ENCODE results near the gene WTIP. TPM values are rescaled to one million over a fixed set of nuclear protein-coding genes. Genes with fewer than 3 reads are reported as not detected.
"Not testable (repeated sequence)": the region's sequence is repeated elsewhere in the genome, so short reads cannot be mapped to it uniquely, and the experiment has no call there.

WTIP gene
- total RNA-seq, 1 donor from 2014 or later: 24.0 TPM

DNA sequence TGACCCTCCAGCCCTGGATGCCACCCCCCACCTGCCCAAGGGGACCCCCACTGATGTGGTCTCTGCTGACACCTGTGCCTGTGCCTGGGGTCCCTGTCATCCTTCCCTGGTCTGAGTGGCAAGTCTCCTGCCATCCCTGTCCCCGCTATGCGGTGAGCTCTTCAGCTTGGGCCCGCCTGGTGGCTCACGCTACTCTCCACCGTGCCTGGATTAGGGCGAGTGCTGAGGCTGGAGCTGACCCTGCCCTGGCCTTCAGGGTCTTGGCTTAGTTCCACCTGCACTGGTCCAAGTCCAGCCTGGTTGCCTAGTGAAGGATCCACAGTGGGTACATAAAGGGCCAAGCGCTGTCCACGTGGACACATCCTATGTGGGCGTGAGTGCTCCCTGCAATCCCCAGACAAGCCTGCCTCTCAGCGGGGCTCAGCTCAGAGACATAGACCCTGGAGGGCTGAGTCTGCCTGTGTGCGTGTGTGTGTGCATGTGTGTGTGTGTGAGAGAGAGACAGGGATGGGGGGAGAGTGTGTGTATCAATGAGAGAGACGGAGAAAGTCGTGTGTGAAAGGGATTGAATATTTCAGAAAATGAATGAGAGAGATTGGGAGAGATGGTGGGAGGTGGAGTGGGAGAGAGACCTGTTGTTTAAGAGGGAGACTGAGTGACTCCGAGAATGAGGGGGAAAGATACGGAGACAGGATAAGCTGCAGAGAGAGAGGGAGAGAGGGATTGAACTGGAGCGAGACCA is 22.1 kb downstream of the WTIP start:
- DNase-seq (ENCODE audit: low read depth in 2 of 2): no peak

DNA sequence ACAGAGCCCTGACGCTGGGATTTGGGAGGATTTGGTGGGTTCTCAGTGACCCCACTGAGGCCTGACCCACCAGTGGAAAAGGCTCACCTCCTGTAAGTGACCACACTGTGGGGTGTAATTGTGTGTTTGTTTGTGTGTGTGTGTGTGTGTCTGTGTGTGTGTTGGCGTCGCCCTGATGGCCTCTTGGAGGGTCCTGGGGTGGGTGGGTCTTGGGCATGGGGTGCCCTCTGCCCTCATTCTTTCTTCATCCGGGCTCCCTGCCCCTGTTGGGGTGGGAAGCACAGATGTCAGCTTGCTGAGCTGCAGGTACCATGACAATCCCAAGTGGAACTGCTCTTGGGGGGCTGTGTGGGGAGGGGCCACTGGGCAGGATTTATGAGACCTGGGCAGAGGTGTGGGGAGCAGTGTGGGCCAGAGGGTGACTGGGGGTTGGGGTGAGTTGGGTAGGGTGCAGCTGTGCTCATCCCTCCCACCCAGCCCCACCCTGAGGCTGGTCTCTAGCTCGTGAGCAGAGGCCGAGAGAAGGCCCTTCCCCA is 22.8 kb downstream of the WTIP start:
- no peak for DNase-seq (ENCODE audit: low read depth in 2 of 2)

DNA sequence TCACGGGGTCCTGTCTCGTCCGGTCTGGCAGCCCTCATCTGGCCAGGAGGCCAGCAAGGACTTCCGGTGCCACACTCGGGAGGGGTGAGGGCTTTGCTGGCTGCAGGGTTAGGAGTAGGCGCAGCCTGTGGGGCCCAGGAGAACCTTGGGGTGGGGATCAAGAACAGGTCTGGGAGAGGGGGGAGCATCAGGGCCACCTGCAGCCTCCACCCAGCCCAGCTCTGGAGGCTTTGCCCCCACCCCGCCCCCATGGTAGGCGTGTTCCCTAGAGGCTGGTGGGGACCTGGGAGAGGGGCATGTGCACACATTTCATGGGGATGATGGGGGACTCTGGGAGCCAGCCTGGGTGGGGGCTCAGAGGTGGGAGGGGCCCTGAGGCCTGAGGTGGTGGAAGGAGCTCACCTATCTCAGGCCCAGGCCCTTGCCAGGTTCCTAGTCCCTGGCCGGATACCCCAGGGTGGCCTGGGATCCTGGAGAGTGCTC is 23.3 kb downstream of the WTIP start:
- DNase-seq (ENCODE audit: low read depth in 2 of 2): no peak

DNA sequence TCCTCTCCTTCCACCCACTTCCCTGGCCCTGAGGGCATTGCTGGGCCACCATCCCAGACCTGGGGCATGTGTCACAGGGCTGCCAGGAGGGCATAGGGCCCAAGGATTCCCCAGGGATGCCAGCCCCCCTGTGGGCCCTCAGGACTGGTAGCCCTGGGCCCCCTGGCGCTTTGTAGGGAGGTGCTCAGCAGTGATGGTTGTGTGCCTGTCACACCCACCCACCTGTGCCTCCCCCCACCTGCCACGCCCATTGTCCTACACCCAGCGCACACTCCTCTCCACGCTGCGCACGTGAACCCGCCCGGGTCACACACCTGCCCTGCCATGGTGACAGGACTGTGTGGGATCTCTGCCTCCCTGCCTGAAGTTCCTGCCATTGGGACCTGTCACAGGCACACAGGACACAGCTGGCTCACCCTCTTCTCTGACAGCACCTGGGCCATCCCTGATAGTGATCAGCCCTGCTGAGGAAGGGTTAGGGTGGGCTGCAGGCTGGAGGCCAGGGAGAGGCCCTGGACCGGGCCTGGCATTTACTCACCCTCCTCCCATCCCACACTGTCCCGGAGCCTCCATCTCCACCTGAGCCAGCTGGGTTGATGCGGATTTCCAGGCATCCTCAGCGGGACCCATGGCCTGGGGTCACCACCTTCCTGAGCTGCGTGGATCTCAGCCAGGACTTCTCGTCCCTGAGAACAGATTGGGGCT is 23.9 kb downstream of the WTIP start:
- no peak for DNase-seq (ENCODE audit: low read depth in 2 of 2)

DNA sequence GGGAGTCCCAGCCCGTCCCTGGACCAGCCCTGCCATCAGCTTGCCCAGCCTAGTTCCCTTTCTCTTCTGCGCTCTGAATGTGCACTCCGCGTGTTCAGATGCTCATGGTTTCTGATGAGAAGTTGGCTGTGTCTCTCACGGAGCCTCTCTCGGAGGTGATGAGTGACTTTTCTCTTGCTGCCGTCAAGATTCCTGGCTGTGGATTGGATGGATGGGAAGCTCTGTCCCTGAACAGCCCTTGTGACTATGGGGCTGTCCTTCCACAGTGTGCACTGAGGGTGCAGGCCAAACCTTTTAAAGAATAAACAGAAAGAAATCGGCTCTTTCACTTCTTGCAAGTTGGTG is 24.4 kb downstream of the WTIP start:
- no peak for DNase-seq (ENCODE audit: low read depth in 2 of 2)

DNA sequence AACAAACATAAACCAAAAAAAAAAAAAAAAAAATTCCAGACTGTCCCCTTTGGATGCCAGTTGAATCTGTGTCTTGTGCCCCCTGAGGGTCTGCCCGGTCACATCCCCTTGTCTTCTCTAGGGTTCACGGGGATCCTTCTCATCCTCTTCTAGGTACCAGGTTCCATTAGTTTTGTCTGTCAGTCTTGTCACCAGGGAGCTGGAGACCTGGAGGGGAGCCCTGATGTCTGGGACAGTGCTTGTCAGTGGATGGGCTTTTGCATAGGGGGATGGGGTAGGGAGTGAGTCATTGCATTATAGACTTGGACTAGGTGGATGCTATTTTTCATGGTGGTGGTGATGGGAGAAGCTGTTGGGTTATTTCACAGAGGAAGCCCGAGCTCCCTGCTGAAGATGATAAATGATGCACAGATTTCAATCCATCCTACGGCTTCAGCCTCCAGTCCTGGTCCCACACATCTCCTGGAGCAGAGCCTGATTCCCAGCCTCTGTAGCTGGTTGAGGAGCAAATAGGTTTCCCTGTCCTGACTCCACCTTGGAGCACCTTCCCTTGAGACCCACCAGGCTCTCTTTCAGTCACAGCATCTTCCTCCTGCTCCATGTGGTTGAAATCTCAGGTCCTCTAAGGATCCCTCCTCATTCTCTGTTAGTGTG is 26.0 kb downstream of the WTIP start:
- DNase-seq (ENCODE audit: low read depth in 2 of 2): no peak

DNA sequence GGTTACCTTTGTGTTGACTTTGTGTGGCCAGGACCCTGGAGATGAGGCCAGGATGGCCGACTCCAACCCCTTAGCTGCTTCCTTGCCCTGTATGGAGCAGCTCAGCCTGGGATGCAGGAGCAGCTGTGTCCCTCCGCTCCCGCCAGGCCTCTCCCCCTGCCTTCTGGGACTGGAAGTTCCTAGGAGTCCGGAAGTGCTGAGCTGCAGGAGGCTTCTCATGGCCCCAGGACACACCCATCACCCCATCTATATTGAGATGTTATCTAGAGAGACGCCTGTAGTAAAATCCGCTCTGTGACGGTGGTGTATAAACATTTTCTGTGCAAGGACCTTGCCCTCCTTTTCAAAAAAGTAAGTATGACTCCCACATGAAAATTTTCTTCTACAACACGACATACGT is 27.0 kb downstream of the WTIP start:
- DNase-seq (ENCODE audit: low read depth in 2 of 2): no peak

DNA sequence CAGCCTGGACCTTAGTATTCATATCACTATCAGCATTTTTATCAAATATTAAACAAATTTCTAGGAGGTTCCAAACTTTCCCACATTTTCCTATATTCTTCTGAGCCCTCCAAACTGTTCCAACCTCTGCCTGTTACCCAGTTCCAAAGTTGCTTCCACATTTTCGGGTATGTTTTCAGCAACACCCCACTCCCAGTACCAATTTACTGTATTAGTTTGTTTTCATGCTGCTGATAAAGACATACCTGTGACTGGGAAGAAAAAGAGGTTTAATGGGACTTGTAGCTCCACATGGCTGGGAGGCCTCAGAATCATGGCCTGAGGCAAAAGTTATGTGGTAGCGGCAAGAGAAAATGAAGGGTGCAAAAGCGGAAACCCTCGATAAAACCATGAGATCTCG is 29.3 kb downstream of the WTIP start:
- DNase-seq (ENCODE audit: low read depth in 2 of 2): not testable (repeated sequence)

DNA sequence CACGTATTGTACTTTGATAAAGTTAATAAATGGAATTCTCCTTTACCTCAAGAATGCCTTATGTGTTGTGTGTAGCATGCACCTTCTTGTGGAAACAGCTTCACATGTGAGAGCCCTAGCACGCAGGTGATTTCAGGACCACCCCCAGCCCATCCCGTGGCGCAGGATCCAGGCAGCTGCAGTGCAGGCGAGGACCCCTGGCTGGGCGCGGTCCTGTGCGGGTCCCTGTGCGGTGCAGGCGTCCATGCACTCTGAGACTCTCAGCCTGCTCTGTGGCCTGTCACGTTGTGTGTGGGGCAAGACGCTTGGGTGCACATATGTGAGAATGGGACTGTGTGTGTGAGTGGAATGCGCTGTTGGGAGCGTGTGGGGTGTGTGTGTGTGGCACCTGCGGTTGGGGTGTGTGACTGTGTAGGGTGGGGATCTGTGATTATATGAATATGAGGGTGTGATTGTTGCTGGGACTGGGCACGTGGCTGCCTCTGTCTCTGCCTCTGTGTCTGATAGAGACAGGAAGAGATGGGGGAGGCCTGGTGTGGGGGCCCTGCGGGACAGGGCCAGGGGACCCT is 30.8 kb downstream of the WTIP start:
- no peak for DNase-seq (ENCODE audit: low read depth in 2 of 2)

DNA sequence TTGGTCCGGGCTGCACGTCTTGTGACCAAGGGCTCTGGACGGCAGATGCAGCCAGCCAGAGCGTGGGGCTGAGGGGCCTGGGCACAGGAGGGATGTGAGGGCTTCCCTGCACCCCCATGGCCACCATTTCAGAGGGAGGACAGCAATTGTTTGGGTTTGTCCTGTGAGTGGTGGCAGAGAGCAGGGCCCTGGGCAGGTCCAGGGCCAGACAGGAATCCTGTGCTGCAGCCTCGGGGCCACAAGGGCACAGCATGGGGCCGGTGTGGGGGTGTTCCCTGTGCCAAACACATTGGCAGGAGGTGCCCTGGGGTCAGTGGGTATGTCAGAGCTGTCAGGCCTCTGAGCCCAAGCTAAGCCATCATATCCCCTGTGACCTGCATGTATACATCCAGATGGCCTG is 32.2 kb downstream of the WTIP start:
- no peak for DNase-seq (ENCODE audit: low read depth in 2 of 2)

DNA sequence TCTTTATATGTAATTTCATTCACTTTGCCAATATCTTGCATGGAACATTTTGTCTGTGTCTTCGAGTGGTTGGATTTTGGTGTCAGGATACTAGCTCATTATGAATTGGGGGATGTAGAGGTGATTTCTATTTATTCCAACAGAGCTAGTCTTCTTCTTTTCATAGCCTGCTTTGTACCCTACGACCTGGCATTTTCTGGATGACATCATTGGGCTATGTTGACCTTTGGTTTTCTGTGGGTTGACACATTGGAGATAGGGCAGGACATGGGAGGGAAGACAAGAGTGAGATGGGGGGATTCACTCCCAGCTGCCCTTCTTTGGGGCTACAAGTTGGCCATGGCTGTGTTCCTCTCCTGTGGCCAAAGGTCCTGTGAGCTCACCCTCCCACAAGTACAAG is 38.0 kb downstream of the WTIP start:
- no peak for DNase-seq (ENCODE audit: low read depth in 2 of 2)

DNA sequence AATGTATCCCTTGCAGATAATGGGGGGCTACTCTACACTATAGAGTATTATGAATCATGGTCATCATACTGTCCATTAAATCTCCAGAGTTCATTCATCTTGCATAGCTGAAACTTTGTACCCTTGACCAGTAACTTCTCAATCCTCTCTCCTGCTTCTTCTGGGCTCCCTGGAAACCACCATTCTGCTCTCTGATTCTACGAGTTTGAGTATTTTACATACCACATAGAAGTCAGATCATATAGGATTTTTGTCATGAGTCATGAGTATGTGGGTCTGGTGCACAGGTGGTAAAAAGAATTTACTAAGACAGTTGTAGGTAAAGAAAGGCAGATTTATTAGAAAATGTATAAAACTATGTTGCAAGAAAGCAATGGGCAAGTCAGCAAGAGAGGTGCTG is 41.9 kb downstream of the WTIP start:
- DNase-seq (ENCODE audit: low read depth in 2 of 2): no peak

DNA sequence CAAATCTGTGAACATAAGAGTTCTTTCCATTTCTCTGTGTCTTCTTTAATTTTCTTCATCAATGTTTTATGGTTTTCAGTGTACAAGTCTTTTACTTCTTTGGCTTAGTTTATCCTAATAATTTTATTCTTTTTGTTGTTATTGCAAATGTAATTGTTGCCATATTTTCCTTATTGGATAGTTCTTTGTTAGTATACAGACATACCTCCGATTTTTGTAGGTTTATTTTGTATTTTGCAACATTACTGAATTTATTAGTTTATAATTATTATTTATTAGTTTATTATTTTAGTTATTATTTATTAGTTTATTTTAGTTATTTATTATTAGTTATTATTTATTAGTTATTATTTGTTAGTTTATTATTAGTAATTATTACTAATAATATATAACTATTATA is 43.4 kb downstream of the WTIP start:
- no peak for DNase-seq (ENCODE audit: low read depth in 2 of 2)

DNA sequence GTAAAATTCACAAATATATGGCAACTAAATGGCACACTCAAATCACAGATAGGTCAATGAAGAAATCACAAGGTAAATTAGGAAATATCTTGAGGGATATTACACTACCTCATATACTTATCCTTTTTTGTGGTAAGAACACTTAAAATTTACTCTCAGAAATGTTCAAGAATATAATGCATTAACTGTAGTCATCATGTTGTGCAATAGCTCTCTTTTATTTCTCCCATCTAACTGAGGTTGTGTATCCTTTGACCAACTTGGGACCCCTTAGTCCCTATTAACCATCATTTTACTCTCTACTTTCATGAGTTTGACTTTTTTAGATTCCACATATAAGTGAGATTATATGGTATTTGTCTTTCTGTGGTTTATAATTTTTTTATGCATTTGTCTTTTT is 52.6 kb downstream of the WTIP start:
- DNase-seq (ENCODE audit: low read depth in 2 of 2): no peak

DNA sequence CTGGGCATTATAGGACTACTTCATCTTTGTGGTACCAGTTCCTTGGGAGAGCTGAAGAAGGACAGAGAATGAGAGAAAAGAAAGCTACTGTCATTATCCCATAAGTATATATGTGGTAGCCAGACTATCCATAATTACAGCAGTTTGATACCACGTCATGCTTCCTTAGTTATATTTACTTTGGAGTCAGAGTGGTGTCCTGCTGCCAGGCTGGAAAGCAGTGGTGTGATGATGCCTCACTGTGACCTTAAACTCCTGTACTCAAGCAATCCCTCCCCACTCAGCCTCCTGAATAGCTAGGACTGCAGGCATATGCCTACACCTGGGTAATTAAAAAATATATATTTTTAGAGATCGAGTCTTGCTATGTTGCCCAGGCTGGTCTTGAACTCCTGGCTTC is 57.8 kb downstream of the WTIP start:
- peak; percentile 58 to 60 for DNase-seq (ENCODE audit: low read depth in 2 of 2)

DNA sequence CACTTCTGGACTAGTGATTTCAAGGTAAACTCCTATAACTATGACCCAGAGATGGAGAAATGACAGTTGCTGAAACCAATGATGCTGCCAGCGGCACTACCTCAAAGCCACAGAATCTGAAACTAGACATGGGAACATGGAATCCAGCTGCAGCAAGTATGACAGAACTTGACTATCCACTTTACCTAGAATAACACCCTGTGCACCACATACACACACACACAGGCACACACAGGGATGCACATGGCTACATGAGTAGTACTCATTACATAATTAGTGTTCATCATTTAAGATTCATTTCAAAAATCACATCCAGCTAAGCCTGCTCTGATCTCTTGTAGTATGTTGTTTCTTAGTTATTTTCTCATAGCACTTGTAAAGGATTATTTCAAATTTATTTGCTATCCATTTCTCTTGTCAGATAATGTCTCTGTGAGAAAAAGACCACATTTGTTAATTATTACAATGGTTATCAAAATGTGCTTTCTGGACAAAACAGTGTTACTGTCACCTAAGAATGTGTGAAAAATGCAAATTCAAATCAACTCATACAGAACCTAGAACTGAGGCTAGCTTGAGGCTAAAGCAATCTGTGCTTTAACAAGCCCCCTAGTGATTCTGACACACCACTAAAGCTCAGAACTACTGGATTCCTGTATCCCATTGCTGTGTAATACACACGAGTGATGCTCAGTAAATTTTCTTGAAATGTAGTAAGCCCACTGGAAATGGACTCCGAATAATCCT is 59.4 kb downstream of the WTIP start:
- DNase-seq (ENCODE audit: low read depth in 2 of 2): no peak

DNA sequence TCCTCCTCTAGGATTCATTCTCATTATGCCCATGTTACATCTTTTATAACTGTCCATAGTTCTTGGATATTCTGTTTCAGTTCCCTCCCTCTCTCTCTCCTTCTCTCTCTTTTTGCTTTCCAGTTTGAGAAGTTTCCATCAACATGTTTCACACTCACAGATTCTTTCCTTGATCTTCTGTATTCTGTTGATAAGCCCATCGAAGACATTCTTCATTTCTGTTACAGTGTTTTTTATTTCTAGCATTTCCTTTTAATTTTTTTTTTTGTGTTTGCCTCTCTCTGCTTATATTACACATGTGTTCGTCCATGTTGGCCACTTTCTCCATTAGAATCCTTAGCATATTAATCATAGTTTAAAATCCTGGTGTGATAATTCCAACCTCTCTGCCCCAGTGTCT is 68.3 kb downstream of the WTIP start:
- DNase-seq (ENCODE audit: low read depth in 2 of 2): no peak

DNA sequence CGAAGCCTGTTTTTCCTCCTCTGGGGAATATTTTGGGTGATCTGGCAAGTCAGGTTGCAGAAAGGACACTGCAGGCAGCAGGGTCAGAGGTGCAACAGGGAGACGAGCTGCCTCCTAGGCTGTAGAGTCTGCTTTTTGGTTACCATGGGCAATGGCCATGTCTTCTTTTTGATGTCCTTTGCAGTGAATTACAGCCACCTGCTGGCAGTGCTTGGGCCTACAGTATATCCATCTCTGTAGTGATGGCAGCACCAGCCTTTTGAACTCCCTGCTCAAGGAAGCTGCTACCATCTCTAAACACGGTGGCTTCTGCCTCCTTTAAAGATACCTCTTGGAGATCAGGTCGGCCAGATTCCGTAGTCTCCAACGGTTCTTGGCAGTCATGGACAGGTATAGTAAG is 73.9 kb downstream of the WTIP start:
- DNase-seq (ENCODE audit: low read depth in 2 of 2): peak; percentile 27 to 34

DNA sequence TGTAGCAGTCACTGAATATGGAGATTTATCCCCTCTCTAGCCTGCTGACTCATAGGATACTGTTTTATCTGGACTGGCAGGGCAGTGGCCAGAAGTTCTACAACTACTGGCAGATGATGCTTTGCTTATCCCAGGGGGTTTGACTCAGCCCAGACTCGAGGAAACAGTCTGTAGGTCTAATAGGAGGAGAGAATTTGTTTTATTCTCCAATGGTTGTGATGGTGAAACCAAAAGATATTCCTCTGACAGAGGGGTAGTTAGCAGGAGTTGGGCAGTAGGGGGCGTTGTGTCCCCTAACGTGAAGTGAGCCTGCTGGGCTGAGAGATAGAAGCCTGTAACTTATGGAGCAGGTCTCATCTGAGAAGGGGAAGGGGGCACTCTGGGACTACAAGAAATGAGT is 74.9 kb downstream of the WTIP start:
- peak; percentile 2 to 30 for DNase-seq (ENCODE audit: low read depth in 2 of 2)

DNA sequence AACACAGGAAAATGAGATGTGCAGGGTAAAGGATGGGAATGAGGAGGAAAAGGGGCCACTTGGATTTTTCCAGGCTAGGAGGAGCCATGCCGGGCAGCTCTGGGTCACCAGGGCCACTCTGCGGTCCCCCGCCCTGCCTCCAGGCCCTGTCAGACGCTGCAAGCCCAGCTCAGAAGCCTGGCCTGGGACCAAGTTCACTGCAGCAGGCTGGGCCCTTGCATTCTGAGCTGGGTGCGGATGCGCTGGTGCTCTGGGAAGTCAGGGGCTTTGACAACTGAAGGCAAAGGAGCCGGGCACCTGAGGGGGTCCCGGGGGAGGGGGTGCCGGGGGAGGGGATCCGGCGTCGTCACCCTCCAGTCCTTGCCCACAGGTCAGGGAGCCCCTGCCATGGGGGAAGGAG is 77.5 kb downstream of the WTIP start:
- DNase-seq (ENCODE audit: low read depth in 2 of 2): no peak

DNA sequence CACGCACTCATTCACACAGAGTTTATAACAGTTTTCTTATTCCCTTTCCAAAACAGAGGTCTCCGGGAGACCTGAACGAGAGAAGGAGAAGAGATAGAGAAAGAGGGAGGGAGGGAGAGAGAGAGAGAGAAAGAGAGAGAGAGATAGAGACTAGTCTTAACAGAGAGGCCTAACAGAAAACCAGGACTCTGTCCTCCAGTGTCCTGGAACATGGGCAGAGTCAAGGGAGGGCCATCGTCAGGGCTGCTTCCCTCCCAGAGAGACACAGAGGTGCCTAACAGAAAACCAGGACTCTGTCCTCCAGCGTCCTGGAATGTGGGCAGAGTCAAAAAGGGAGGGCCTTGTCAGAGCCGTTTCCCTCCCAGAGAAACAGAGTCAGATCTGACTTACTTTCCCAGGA is 78.7 kb downstream of the WTIP start:
- no peak for DNase-seq (ENCODE audit: low read depth in 2 of 2)
